Esophagus (tissue), 2 donors: ENCODE results near the gene CLIC1. TPM values are rescaled to one million over a fixed set of nuclear protein-coding genes. Genes with fewer than 3 reads are reported as not detected.

Source experiments
- H3K27ac ChIP-seq, 2 donors: one replicate each; pipeline ENCODE4 v1.5.1; 2013; ENCODE audit warnings: low read depth in 2 of 2, mild to moderate bottlenecking in 2 of 2, inconsistent platforms in 1 of 2, low read length in 1 of 2, moderate library complexity in 1 of 2
- H3K27me3 ChIP-seq, 2 donors: one replicate each; pipeline ENCODE4 v1.6.1; 2013; ENCODE audit warnings: low read length in 2 of 2, control low read depth in 1 of 2, mild to moderate bottlenecking in 1 of 2; ENCODE audit not compliant: insufficient read depth in 2 of 2, control insufficient read depth in 1 of 2
- H3K36me3 ChIP-seq, 2 donors: one replicate each; pipeline ENCODE4 v1.6.1; 2013; ENCODE audit warnings: low read length in 1 of 2; ENCODE audit not compliant: control insufficient read depth in 2 of 2, insufficient read depth in 2 of 2
- H3K4me1 ChIP-seq, 2 donors: one replicate each; pipeline ENCODE4 v1.6.1; 2013; ENCODE audit warnings: low read length in 1 of 2; ENCODE audit not compliant: control insufficient read depth in 2 of 2, insufficient read depth in 2 of 2
- H3K4me3 ChIP-seq, 2 donors: one replicate each; pipeline ENCODE4 v1.5.1; 2013; ENCODE audit warnings: low read length in 2 of 2, mild to moderate bottlenecking in 2 of 2, low read depth in 1 of 2, moderate library complexity in 1 of 2
- H3K9me3 ChIP-seq, 2 donors: one replicate each; pipeline ENCODE4 v1.6.1; 2013; ENCODE audit warnings: mild to moderate bottlenecking in 2 of 2, low read depth in 1 of 2, low read length in 1 of 2, moderate library complexity in 1 of 2; ENCODE audit not compliant: control insufficient read depth in 2 of 2, insufficient read depth in 1 of 2
- WGBS, 2 donors: extraction: QIAGEN DNeasy Blood & Tissue Kit; methylation state at CpG; one replicate each; pipeline ENCODE4 v1.1.7; 2013; 5-methylcytosine and 5-hydroxymethylcytosine counted together
- polyA plus RNA-seq, 2 donors: library from polyadenylated mRNA; stranded (reverse); fragments of 200-250 nt; gene quantifications; one replicate each; pipeline ENCODE4 v1.2.3, GENCODE V29; 2013
- donor health status: healthy with polysubstance abuse.
- donor health status: Bipolar disorder and iron deficiency.

Gene CLIC1
- polyA plus RNA-seq, 2 donors, result 258 to 412 TPM

DNA sequence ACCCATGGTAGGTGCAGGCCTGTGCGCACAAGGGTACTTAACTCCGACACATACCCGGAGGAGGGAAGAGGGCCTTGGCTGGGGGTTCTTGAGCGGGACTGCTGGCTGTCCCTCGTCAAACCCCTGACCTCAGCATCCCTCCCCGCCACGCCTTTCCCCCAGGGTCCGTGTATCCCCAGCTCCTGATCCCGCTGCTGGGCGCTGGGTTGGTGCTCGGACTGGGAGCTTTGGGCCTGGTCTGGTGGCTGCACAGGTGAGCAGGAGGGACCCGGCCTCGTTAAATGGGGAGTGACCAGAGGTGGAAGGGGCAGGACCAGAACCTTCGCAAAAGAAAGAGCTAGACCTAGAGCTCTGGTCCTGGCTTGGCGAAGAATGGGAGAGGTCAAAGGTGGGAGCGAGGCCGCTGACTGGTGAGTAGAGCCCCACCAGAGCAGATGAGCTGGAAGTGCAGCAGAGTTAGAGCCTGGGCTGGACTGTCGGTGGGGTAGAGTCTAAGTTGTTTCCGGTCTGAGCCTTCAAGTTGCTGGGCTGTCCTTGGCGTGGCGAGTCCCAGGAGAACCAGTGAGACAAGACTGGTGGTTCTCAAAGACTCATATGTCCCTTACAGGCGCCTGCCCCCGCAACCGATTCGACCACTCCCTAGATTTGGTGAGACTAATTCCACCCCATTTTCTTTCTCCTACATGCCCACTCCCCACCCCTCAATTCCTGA, 12.2 kb downstream of the CLIC1 start:
- Histone ChIP-seq H3K27ac (peak overlapping the region in 1 of 2 donors; percentile 54), H3K27me3 (no peaks in the 10 kb centered on the region), H3K4me3 (no peak overlapping the region), H3K9me3 (no peaks in the 10 kb centered on the region), H3K4me1 (peaks cover 0 to 17% of the 10 kb centered on the region in 2 donors), H3K36me3 (peaks cover 0 to 7% of the 10 kb centered on the region in 2 donors)
- WGBS, 2 donors, result 85 to 88% methylated on average over 25 of the region's 25 CpGs

GRCh38 chr6:31723245-31723979, 12.9 kb downstream of the CLIC1 start, which contains the start of gene MPIG6B:
TSS of gene MPIG6B (plus strand) at chr6:31723373. CDS start at chr6:31723384, 11 bp downstream.
- Histone ChIP-seq H3K27ac (peak within 1 kb of the TSS; percentile 21 to 62), H3K27me3 (no peaks in the 10 kb centered on the region), H3K4me3 (no peak within 1 kb of the TSS), H3K9me3 (no peaks in the 10 kb centered on the region), H3K36me3 (peaks cover 0 to 7% of the 10 kb centered on the region in 2 donors), H3K4me1 (peaks cover 0 to 19% of the 10 kb centered on the region in 2 donors)
- 77 to 85% methylated on average over 41 to 46 of the region's 46 CpGs for WGBS, 2 donors

- H3K27ac ChIP-seq, result peak overlapping the region; percentile 21 to 62
These were observed 14.2 kb downstream of the CLIC1 start for GRCh38 chr6:31722173-31722572.

DNA sequence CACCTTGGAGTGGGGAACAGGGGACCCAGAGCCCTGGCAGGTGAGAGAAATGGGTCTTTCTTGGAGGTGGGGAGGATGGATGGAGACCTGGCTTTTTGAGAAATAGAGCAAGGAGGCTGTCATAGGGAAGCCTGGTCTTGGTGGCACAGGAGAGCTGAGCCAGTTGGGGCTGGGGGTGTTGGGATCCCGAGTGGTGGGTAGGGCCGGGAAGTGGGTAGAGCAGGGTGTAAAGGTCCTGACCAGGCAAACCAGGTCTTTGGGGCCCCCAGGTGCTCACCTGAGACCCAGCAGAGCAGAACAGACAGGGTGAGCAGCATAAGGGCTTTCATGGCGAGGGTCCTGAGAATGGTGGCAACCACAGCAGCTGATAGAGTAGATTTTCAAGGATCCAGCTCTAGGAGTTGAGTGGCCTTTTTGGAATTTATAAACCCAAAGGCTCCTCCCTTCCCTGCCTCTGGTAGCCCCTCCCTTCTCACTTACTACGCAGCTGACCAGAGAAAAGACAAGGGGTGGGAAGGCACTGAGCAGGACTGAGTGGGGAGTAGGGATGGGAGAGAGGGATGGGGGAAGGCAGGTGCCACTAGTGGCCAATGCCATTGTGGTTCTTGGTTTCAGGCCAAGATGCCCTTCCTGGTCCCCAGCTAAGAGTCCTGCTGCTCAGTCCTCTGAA, 14.8 kb downstream of the CLIC1 start, which contains the start of gene LY6G6C:
Gene LY6G6C (minus strand): TSS at position 396 of the 670 bp plus-strand sequence. CDS start 67 bp downstream, at position 329.
- H3K27me3 ChIP-seq, result no peaks in the 10 kb centered on the region
- H3K9me3 ChIP-seq, result no peaks in the 10 kb centered on the region
- H3K4me3 ChIP-seq, result no peak within 1 kb of the TSS
- peak within 1 kb of the TSS; percentile 21 to 97 for H3K27ac ChIP-seq
- peaks cover 0 to 25% of the 10 kb centered on the region in 2 donors for H3K4me1 ChIP-seq
- 83 to 89% methylated on average over 4 of the region's 4 CpGs for WGBS, 2 donors
- H3K36me3 ChIP-seq, result no peaks in the 10 kb centered on the region

More at GRCh38 chr6:31722173-31722572, 14.2 kb downstream of the CLIC1 start:
- Histone ChIP-seq H3K4me1 (peaks cover 0 to 25% of the 10 kb centered on the region in 2 donors), H3K4me3 (no peak overlapping the region), H3K36me3 (peaks cover 0 to 2% of the 10 kb centered on the region in 2 donors), H3K9me3 (no peaks in the 10 kb centered on the region), H3K27me3 (no peaks in the 10 kb centered on the region)
- 74 to 77% methylated on average over 3 of the region's 3 CpGs for WGBS, 2 donors

- no peaks in the 10 kb centered on the region for H3K36me3 ChIP-seq
- peaks cover 0 to 28% of the 10 kb centered on the region in 2 donors for H3K4me1 ChIP-seq
- no peaks in the 10 kb centered on the region for H3K27me3 ChIP-seq
- 64 to 70% methylated on average over 5 of the region's 5 CpGs for WGBS, 2 donors
- H3K27ac ChIP-seq, result peak overlapping the region; percentile 66 to 97
- no peaks in the 10 kb centered on the region for H3K9me3 ChIP-seq
- H3K4me3 ChIP-seq, result peak overlapping the region in 1 of 2 donors; percentile 16
These were observed 16.0 kb downstream of the CLIC1 start for GRCh38 chr6:31720196-31720770.

DNA sequence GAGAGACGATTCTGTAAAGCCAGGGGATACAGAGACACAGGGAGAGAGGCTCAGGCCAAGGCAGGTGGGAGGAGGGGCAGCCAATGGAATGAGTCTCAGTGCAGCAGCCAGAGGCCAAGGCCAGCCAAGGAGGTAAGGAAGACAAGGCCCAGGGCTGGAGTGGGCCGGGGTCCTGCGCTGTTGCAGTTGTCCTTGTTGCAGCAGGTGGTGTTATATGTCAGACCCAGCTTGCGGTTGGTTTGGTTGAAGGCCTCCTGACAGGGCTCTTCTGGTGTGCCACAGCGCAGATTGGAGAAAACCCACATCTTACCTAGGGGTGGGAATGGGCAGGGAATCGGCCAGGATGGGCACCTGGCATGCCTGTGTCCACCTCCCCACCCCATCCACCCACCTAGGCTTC, 17.3 kb downstream of the CLIC1 start:
- Histone ChIP-seq H3K27me3 (no peaks in the 10 kb centered on the region), H3K9me3 (no peaks in the 10 kb centered on the region), H3K27ac (peak overlapping the region; percentile 90 to 95), H3K4me3 (no peak overlapping the region), H3K4me1 (peaks cover 0 to 32% of the 10 kb centered on the region in 2 donors), H3K36me3 (no peaks in the 10 kb centered on the region)
- 74 to 82% methylated on average over 6 of the region's 6 CpGs for WGBS, 2 donors

DNA sequence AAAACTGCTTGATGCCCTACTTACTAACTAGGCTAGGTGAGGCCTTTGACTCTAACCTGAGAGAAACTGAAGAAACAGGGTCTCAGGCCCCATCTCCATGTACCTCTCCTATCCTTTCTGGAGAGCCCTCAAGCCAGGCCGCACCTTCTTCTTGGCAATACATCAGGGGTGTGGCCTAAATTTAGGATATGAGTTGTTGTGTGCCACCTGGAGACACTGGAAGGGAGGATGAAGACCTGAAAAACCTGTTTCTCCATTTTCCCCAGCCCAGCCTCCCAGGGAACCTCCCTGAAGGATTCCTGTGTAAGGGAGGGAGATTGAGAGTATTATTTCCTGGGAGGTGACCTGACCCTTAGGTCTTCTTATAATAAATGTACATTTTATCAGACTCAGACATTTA, 18.1 kb downstream of the CLIC1 start:
- 47 to 54% methylated on average over 1 of the region's 1 CpG for WGBS, 2 donors
- Histone ChIP-seq H3K36me3 (no peaks in the 10 kb centered on the region), H3K4me1 (peaks cover 0 to 37% of the 10 kb centered on the region in 2 donors), H3K27ac (peak overlapping the region; percentile 90 to 95), H3K27me3 (no peaks in the 10 kb centered on the region), H3K4me3 (no peak overlapping the region), H3K9me3 (no peaks in the 10 kb centered on the region)

DNA sequence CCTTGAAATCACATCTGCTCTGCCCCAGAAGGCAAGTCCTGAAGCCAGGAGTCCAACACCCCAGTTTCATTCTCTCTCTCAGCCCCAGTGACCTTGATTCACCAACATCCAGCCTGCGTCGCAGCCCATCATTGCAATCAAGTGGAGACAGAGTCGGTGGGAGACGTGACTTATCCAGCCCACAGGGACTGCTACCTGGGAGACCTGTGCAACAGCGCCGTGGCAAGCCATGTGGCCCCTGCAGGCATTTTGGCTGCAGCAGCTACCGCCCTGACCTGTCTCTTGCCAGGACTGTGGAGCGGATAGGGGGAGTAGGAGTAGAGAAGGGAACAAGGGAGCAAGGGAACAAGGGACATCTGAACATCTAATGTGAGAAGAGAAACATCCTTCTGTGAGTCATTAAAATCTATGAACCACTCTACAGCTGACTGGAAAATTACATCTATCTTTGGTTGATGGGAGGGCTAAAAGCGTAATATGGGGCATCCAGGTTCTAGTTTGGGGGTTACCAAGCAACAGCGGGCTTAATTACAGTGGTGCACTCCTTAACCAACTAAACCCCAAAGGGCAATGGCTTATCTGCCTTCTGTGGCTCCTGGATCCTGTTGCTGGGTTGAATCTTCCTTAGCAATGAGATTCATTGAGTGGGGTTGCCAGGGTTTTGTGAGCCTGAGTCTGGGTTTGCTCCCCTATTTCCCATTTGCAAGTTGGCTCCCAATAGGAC, 18.7 kb downstream of the CLIC1 start:
- Histone ChIP-seq H3K36me3 (no peaks in the 10 kb centered on the region), H3K27ac (peak overlapping the region; percentile 89 to 95), H3K4me3 (no peak overlapping the region), H3K4me1 (peaks cover 0 to 37% of the 10 kb centered on the region in 2 donors), H3K27me3 (no peaks in the 10 kb centered on the region), H3K9me3 (no peaks in the 10 kb centered on the region)
- WGBS, 2 donors, result 45 to 54% methylated on average over 10 of the region's 10 CpGs
